IMR-90 (cell line): ENCODE data around the gene RGPD3. TPM values are rescaled to one million over a fixed set of nuclear protein-coding genes. Genes with fewer than 3 reads are reported as not detected.
A peak's percentile ranks its signal among the peaks of the same experiment; 100 is the strongest.
"Not testable (repeated sequence)": the region's sequence is repeated elsewhere in the genome, so short reads cannot be mapped to it uniquely, and the experiment has no call there.

Source experiments
- ATAC-seq: fragments of 200-7000 bp; cut with Tn5 transposase; 2 replicates; pipeline ENCODE4 v1.9.1; 2020; ENCODE audit warnings: low read depth, mild to moderate bottlenecking, moderate library complexity
- BruUV-seq: library from RNA; stranded (reverse); fragments of 400-500 nt; replicated peaks from 2 replicates; lab custom pipeline; 2021; lab: Mats Ljungman, UMichigan
- CTCF ChIA-PET: fragments of 300-600 bp; formaldehyde crosslinking; extraction: SDS; loops from one replicate; lab custom pipeline; 2021; ENCODE audit warnings: antibody characterized with exemption; lab: Yijun Ruan, JAX
- POLR2A ChIA-PET: fragments of 300-600 bp; sonication (Branson Sonifier 250); formaldehyde crosslinking; loops from one replicate; lab custom pipeline; 2022; ENCODE audit warnings: antibody characterized with exemption; ENCODE audit not compliant: unreplicated experiment; lab: Charles Lee
- DNase-seq: peaks from one replicate; pipeline ENCODE4 v3.0.0; 2013
- H2AFZ ChIP-seq: replicated peaks from 2 replicates; pipeline ENCODE3; 2013; ENCODE audit warnings: low read length, mild to moderate bottlenecking; ENCODE audit not compliant: poor library complexity
- H2AK5ac ChIP-seq: 2 replicates; pipeline ENCODE4 v1.6.1; 2013; ENCODE audit warnings: low read depth, low read length, inconsistent platforms
- H2AK9ac ChIP-seq: replicated peaks from 2 replicates; pipeline ENCODE3; 2013; ENCODE audit warnings: mild to moderate bottlenecking, low read depth, low read length, moderate library complexity; ENCODE audit not compliant: poor library complexity
- H2BK120ac ChIP-seq: 2 replicates; pipeline ENCODE4 v1.6.1; 2013; ENCODE audit warnings: low read depth, low read length, inconsistent platforms
- H2BK15ac ChIP-seq: 3 replicates; pipeline ENCODE4 v1.6.1; 2013; ENCODE audit warnings: low read depth, low read length, inconsistent platforms
- H2BK20ac ChIP-seq: 2 replicates; pipeline ENCODE4 v1.6.1; 2013; ENCODE audit warnings: low read depth, mild to moderate bottlenecking, inconsistent platforms, low read length, moderate library complexity
- H2BK5ac ChIP-seq: 2 replicates; pipeline ENCODE4 v1.6.1; 2013; ENCODE audit warnings: mild to moderate bottlenecking, low read depth, low read length, inconsistent platforms; ENCODE audit not compliant: poor library complexity, severe bottlenecking
- H3K14ac ChIP-seq: replicated peaks from 2 replicates; pipeline ENCODE4 v1.6.1; 2013; ENCODE audit warnings: low read depth, low read length, inconsistent platforms
- H3K18ac ChIP-seq: 2 replicates; pipeline ENCODE4 v1.6.1; 2013; ENCODE audit warnings: low read depth, low read length, control low read depth
- H3K23ac ChIP-seq: 2 replicates; pipeline ENCODE4 v1.6.1; 2013; ENCODE audit warnings: low read depth, low read length, inconsistent platforms
- H3K27ac ChIP-seq: 2 replicates; pipeline ENCODE4 v1.5.1; 2013; ENCODE audit warnings: mild to moderate bottlenecking, control low read depth, low read length; ENCODE audit not compliant: insufficient read depth
- H3K27me3 ChIP-seq: 2 replicates; pipeline ENCODE4 v1.6.1; 2013; ENCODE audit warnings: low read length; ENCODE audit not compliant: control insufficient read depth, insufficient read depth
- H3K36me3 ChIP-seq: 2 replicates; pipeline ENCODE4 v1.6.1; 2013; ENCODE audit warnings: low read length, mixed read lengths; ENCODE audit not compliant: control insufficient read depth, insufficient read depth
- H3K4ac ChIP-seq: 2 replicates; pipeline ENCODE4 v1.6.1; 2013; ENCODE audit warnings: low read depth, low read length, inconsistent platforms
- H3K4me1 ChIP-seq: 2 replicates; pipeline ENCODE4 v1.6.1; 2013; ENCODE audit warnings: low read length, mixed read lengths; ENCODE audit not compliant: control insufficient read depth, insufficient read depth
- H3K4me2 ChIP-seq: 2 replicates; pipeline ENCODE4 v1.6.1; 2013; ENCODE audit warnings: low read depth, mild to moderate bottlenecking, control low read depth, low read length, moderate library complexity
- H3K4me3 ChIP-seq: 2 replicates; pipeline ENCODE4 v1.5.1; 2013; ENCODE audit warnings: low read depth, mild to moderate bottlenecking, control low read depth, low read length, moderate library complexity; ENCODE audit not compliant: insufficient read depth
- H3K56ac ChIP-seq: 2 replicates; pipeline ENCODE4 v1.6.1; 2013; ENCODE audit warnings: low read length, inconsistent platforms; ENCODE audit not compliant: insufficient read depth; ENCODE audit errors: extremely low read depth
- H3K79me1 ChIP-seq, 2 experiments: 2 replicates each; pipeline ENCODE4 v1.6.1; 2013; ENCODE audit warnings: low read length in 2 of 2, inconsistent platforms in 1 of 2, low read depth in 1 of 2
- H3K9ac ChIP-seq: 2 replicates; pipeline ENCODE4 v1.6.1; 2013; ENCODE audit warnings: low read depth, low read length, control low read depth
- H3K9me1 ChIP-seq: 2 replicates; pipeline ENCODE4 v1.6.1; 2013; ENCODE audit warnings: low read length, inconsistent platforms; ENCODE audit not compliant: insufficient read depth
- H3K9me3 ChIP-seq: 2 replicates; pipeline ENCODE4 v1.6.1; 2013; ENCODE audit warnings: low read length; ENCODE audit not compliant: control insufficient read depth, insufficient read depth
- H4K20me1 ChIP-seq: 2 replicates; pipeline ENCODE4 v1.6.1; 2013; ENCODE audit warnings: low read length, inconsistent platforms; ENCODE audit not compliant: insufficient read depth
- H4K5ac ChIP-seq: 2 replicates; pipeline ENCODE4 v1.6.1; 2013; ENCODE audit warnings: mild to moderate bottlenecking, low read depth, low read length, control low read depth
- H4K8ac ChIP-seq, 2 experiments: 2 replicates each; pipeline ENCODE4 v1.6.1; 2013; ENCODE audit warnings: low read depth in 2 of 2, low read length in 2 of 2, control low read depth in 1 of 2, inconsistent platforms in 1 of 2
- H4K91ac ChIP-seq: 2 replicates; pipeline ENCODE4 v1.6.1; 2013; ENCODE audit warnings: low read depth, low read length, inconsistent platforms; ENCODE audit not compliant: insufficient read depth
- CTCF ChIP-seq: conservative IDR thresholded peaks from 2 replicates; pipeline ENCODE4 v1.5.1; 2012; ENCODE audit warnings: mild to moderate bottlenecking, low read depth, low read length, improper control_type of control experiment
- WGBS, 2 experiments: methylation state at CpG; one replicate each; pipeline versions ENCODE4 v1.1.5 to v1.1.7; 2013; ENCODE audit warnings: missing lambda C conversion rate in 2 of 2; ENCODE audit not compliant: insufficient read length in 1 of 2; ENCODE audit errors: extremely low coverage in 2 of 2; 5-methylcytosine and 5-hydroxymethylcytosine counted together
- dilution Hi-C: fragments of 300-500 bp; cut with HindIII; formaldehyde crosslinking; loops from one replicate; pipeline ENCODE4 v1.14.3; 2018; ENCODE audit warnings: low sequenced_read_pairs; ENCODE audit not compliant: unreplicated experiment
- in situ Hi-C: fragments of 300-500 bp; cut with MboI; formaldehyde crosslinking; loops from 3 replicates; pipeline ENCODE4 v1.14.3; 2019; ENCODE audit warnings: low sequenced_read_pairs, inconsistent platforms, mixed read lengths
- intact Hi-C: fragments of 100-400 bp; cut with micrococcal nuclease; formaldehyde crosslinking; loops from 2 replicates; pipeline ENCODE4 v1.10.0; 2022
- polyA plus RNA-seq, 3 experiments: library from polyadenylated mRNA; depleted of rRNA; stranded (reverse); fragments of >200 nt; gene quantifications; 2 replicates each; pipeline ENCODE4 v1.2.3, GENCODE V29; 2012; ENCODE audit warnings: low replicate concordance in 1 of 3
- total RNA-seq: library from RNA; depleted of rRNA; stranded (reverse); fragments of >200 nt; gene quantifications from 2 replicates; pipeline ENCODE4 v1.2.3, GENCODE V29; 2012

RGPD3 gene
- total and polyA plus RNA-seq, 2 of the 4 experiments (the other 2 are of a cell fraction): 0.07 to 0.18 TPM

- H4K20me1 ChIP-seq, dilution Hi-C loops, H3K4me2 ChIP-seq, H2AK5ac ChIP-seq, H4K5ac ChIP-seq, H4K8ac ChIP-seq, H3K27ac ChIP-seq, H3K4me1 ChIP-seq, H3K9ac ChIP-seq, H3K4ac ChIP-seq, H3K36me3 ChIP-seq, POLR2A ChIA-PET, H2BK15ac ChIP-seq, H3K9me1 ChIP-seq, CTCF ChIA-PET, H3K4me3 ChIP-seq, H3K56ac ChIP-seq, H2BK20ac ChIP-seq, H3K27me3 ChIP-seq, H2AFZ ChIP-seq, H3K23ac ChIP-seq, BruUV-seq, in situ Hi-C loops, H4K91ac ChIP-seq, H3K18ac ChIP-seq, DNase-seq, H3K14ac ChIP-seq, H2BK5ac ChIP-seq, H3K9me3 ChIP-seq, H2AK9ac ChIP-seq, H3K79me1 ChIP-seq, H2BK120ac ChIP-seq: not testable (repeated sequence)
- ATAC-seq: peak; percentile 77
- no CpG with 5 or more reads among the region's 4 CpGs for WGBS, 2 experiments
- intact Hi-C loops: loop anchor here (5.0 kb wide), 1 partner anchor 368 kb away; no protein-coding TSS in a partner anchor
- TF ChIP-seq CTCF: peak; percentile 12; the same call in 1 of the 2 replicates
Observed at GRCh38 chr2:106470658-106471057, 2.4 kb upstream of the RGPD3 start.

GRCh38 chr2:106467516-106467915, 697 bp downstream of the RGPD3 start:
- CTCF ChIA-PET, H3K9me3 ChIP-seq, H3K4ac ChIP-seq, H3K79me1 ChIP-seq, POLR2A ChIA-PET, H3K9me1 ChIP-seq, H3K4me2 ChIP-seq, H3K23ac ChIP-seq, intact Hi-C loops, H3K56ac ChIP-seq, ATAC-seq, H3K9ac ChIP-seq, H2AFZ ChIP-seq, H3K36me3 ChIP-seq, H2BK120ac ChIP-seq, H2BK15ac ChIP-seq, H3K4me3 ChIP-seq, H3K27me3 ChIP-seq, H3K4me1 ChIP-seq, H2AK5ac ChIP-seq, BruUV-seq, dilution Hi-C loops, DNase-seq, H4K20me1 ChIP-seq, H2AK9ac ChIP-seq, H4K91ac ChIP-seq, H3K18ac ChIP-seq, H2BK5ac ChIP-seq, H2BK20ac ChIP-seq, H4K5ac ChIP-seq, H3K27ac ChIP-seq, H3K14ac ChIP-seq, in situ Hi-C loops, H4K8ac ChIP-seq: not testable (repeated sequence)
- 98% methylated on average over 17 of the region's 49 CpGs; no CpG with 5 or more reads in 1 of the 2 experiments for WGBS, 2 experiments
